T follicular helper cell (primary cell): ENCODE measurements around the gene IFITM1.
"Not testable (repeated sequence)": the region's sequence is repeated elsewhere in the genome, so short reads cannot be mapped to it uniquely, and the experiment has no call there.

ENCODE experiments used
- DNase-seq: peaks from one replicate; pipeline ENCODE4 v3.0.0-alpha.2; 2020; ENCODE audit warnings: low read depth

The IFITM1 gene

GRCh38 chr11:344836-345578, 31.2 kb downstream of the IFITM1 start:
- DNase-seq = no peak

GRCh38 chr11:346529-346928, 32.7 kb downstream of the IFITM1 start:
- no peak for DNase-seq

- DNase-seq = not testable (repeated sequence)
Observed at GRCh38 chr11:349270-349954, 35.6 kb downstream of the IFITM1 start.

GRCh38 chr11:350033-350722, 36.3 kb downstream of the IFITM1 start:
- not testable (repeated sequence) for DNase-seq

- no peak for DNase-seq
Observed at GRCh38 chr11:350723-351255, 36.9 kb downstream of the IFITM1 start.

- DNase-seq = no peak
Observed at GRCh38 chr11:351411-351810, 37.6 kb downstream of the IFITM1 start.

GRCh38 chr11:352456-353031, 38.7 kb downstream of the IFITM1 start:
- no peak for DNase-seq

GRCh38 chr11:353179-353873, 39.5 kb downstream of the IFITM1 start:
- DNase-seq = no peak

- peak; percentile 75 for DNase-seq
Observed at GRCh38 chr11:355581-356458, 42.0 kb downstream of the IFITM1 start.

GRCh38 chr11:356610-357009, 42.8 kb downstream of the IFITM1 start:
- no peak for DNase-seq

GRCh38 chr11:357582-357981, 43.7 kb downstream of the IFITM1 start:
- DNase-seq = no peak

- no peak for DNase-seq
Observed at GRCh38 chr11:358129-358800, 44.4 kb downstream of the IFITM1 start.

GRCh38 chr11:359181-359714, 45.4 kb downstream of the IFITM1 start:
- DNase-seq = no peak

GRCh38 chr11:360326-361280, 46.8 kb downstream of the IFITM1 start:
- DNase-seq = no peak

GRCh38 chr11:362642-363442, 49.0 kb downstream of the IFITM1 start:
- no peak for DNase-seq

- not testable (repeated sequence) for DNase-seq
Observed at GRCh38 chr11:363443-363805, 49.6 kb downstream of the IFITM1 start.

- peak; percentile 70 for DNase-seq
Observed at GRCh38 chr11:363948-364761, 50.3 kb downstream of the IFITM1 start.
